Measurements from ENCODE around the gene C9orf152. TPM values are rescaled to one million over a fixed set of nuclear protein-coding genes. Genes with fewer than 3 reads are reported as not detected.

Gene C9orf152
- total and polyA plus RNA-seq, 10 donors = not detected

DNA sequence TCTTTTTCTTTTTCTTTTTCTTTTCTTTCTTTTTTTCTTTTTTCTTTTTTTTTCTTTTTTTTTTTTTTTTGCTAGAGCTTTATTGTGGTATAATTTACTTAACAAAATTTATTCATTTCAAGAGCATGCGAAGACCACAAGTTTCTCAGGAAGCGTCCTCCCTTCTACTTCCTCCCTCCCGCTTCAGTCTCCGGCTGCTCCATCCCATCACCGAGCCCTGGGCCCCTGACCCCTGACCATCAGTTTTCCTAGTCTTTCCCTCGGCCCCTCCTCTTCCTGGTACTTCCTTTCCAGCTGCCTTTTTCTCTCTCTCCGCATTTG is 34.7 kb downstream of the C9orf152 start:
- H3K36me3 ChIP-seq = peaks cover 0 to 43% (median 16%) of the 10 kb centered on the region in 6 donors
- TF ChIP-seq, protein P1, sequence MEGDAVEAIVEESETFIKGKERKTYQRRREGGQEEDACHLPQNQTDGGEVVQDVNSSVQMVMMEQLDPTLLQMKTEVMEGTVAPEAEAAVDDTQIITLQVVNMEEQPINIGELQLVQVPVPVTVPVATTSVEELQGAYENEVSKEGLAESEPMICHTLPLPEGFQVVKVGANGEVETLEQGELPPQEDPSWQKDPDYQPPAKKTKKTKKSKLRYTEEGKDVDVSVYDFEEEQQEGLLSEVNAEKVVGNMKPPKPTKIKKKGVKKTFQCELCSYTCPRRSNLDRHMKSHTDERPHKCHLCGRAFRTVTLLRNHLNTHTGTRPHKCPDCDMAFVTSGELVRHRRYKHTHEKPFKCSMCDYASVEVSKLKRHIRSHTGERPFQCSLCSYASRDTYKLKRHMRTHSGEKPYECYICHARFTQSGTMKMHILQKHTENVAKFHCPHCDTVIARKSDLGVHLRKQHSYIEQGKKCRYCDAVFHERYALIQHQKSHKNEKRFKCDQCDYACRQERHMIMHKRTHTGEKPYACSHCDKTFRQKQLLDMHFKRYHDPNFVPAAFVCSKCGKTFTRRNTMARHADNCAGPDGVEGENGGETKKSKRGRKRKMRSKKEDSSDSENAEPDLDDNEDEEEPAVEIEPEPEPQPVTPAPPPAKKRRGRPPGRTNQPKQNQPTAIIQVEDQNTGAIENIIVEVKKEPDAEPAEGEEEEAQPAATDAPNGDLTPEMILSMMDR (IDR thresholded peaks at IDR 0.05 in 8 of 11, conservative IDR thresholded peaks at IDR 0.05 in 3 of 11) = no peak
- TF ChIP-seq POLR2AphosphoS5 (IDR thresholded peaks at IDR 0.05) = no peak
- TF ChIP-seq POLR2A (IDR thresholded peaks at IDR 0.05) = no peak
- H3K4me3 ChIP-seq = no peak overlapping the region
- no peaks in the 10 kb centered on the region for H3K27me3 ChIP-seq (replicated peaks in 1 of 7)
- no peak for DNase-seq
- intact Hi-C loops (cut with DNase I; ENCODE audit: low total_unique reads) = no loop called here
- WGBS, 5 donors = 13 to 30% (median 24%) methylated on average over 7 of the region's 7 CpGs
- peaks cover 0 to 21% (median 5%) of the 10 kb centered on the region in 6 donors for H3K4me1 ChIP-seq
- H3K27ac ChIP-seq = no peak overlapping the region
- no peaks in the 10 kb centered on the region for H3K9me3 ChIP-seq

GRCh38 chr9:110170357-110171257 is 37.4 kb downstream of the C9orf152 start:
- H3K27me3 ChIP-seq (replicated peaks in 1 of 7) = no peaks in the 10 kb centered on the region
- peaks cover 0 to 22% (median 5%) of the 10 kb centered on the region in 6 donors for H3K4me1 ChIP-seq
- no peak overlapping the region for H3K4me3 ChIP-seq
- no peak overlapping the region for H3K27ac ChIP-seq
- peaks cover 0 to 60% (median 18%) of the 10 kb centered on the region in 6 donors for H3K36me3 ChIP-seq
- no peak for DNase-seq
- H3K9me3 ChIP-seq = no peaks in the 10 kb centered on the region
- WGBS, 5 donors = 89 to 96% (median 90%) methylated on average over 9 of the region's 9 CpGs
- intact Hi-C loops (cut with DNase I; ENCODE audit: low total_unique reads) = no loop called here
- TF ChIP-seq, protein P1 (IDR thresholded peaks at IDR 0.05 in 8 of 11, conservative IDR thresholded peaks at IDR 0.05 in 3 of 11) = no peak
- no peak for TF ChIP-seq POLR2AphosphoS5 (IDR thresholded peaks at IDR 0.05)
- TF ChIP-seq POLR2A (IDR thresholded peaks at IDR 0.05) = no peak

DNA sequence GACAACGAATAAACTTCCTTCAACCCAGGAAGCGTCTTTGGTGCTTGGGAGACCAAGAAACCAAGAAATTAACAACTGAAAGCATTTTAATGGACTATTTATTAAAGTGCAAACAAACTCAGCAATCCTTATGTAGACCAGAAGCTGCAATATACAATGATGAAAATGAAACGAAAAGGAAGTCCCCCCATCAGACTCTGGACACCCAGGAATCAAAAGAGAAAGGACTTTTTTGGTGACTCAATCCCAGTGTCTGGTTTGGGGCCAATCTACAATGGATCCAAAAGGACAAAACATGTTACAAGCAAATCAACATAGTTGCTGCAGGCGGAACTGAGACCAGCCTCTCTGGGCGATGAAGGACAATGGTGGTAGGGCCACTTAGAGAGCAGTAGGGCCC is 39.5 kb downstream of the C9orf152 start:
- H3K27me3 ChIP-seq (replicated peaks in 1 of 7) = no peaks in the 10 kb centered on the region
- peaks cover 0 to 17% (median 4%) of the 10 kb centered on the region in 6 donors for H3K4me1 ChIP-seq
- intact Hi-C loops (cut with DNase I; ENCODE audit: low total_unique reads) = no loop called here
- no peaks in the 10 kb centered on the region for H3K9me3 ChIP-seq
- no peak overlapping the region for H3K4me3 ChIP-seq
- H3K27ac ChIP-seq = peak overlapping the region in 1 of 8 donors; percentile 33
- 75 to 87% (median 82%) methylated on average over 5 of the region's 5 CpGs for WGBS, 5 donors
- H3K36me3 ChIP-seq = peaks cover 0 to 60% (median 18%) of the 10 kb centered on the region in 6 donors
- TF ChIP-seq POLR2A (IDR thresholded peaks at IDR 0.05) (no peak), POLR2AphosphoS5 (IDR thresholded peaks at IDR 0.05) (no peak)
- TF ChIP-seq, protein P1 (IDR thresholded peaks at IDR 0.05 in 8 of 11, conservative IDR thresholded peaks at IDR 0.05 in 3 of 11) = no peak
- no peak for DNase-seq

DNA sequence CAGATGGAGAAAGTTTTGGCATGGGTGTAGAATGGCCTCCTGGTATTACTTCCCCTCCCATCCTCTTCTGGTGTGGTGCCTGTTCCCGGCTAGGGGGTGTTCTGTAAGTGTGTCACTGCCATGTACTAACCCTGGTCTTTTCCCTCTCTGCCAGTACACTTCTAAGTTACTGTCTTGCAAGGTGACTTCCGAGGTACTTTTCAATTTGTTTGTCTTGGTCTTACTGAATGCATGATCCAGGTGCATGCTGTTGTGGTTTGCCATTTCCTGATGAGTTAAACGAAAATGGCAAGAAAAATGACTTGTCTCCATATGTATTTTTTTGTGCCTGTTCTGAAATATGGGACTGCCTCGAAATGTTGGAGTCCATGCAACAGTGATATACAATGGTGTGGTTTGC is 46.0 kb downstream of the C9orf152 start:
- no peak for DNase-seq
- WGBS, 5 donors = 35 to 55% (median 50%) methylated on average over 4 of the region's 4 CpGs
- intact Hi-C loops (cut with DNase I; ENCODE audit: low total_unique reads) = no loop called here
- TF ChIP-seq POLR2A (IDR thresholded peaks at IDR 0.05) (no peak), POLR2AphosphoS5 (IDR thresholded peaks at IDR 0.05) (no peak)
- TF ChIP-seq, protein P1 (IDR thresholded peaks at IDR 0.05 in 8 of 11, conservative IDR thresholded peaks at IDR 0.05 in 3 of 11) = no peak
- peak overlapping the region in 2 of 8 donors; percentile 20 to 47 for H3K27ac ChIP-seq
- no peak overlapping the region for H3K4me3 ChIP-seq
- peaks cover 5 to 62% (median 42%) of the 10 kb centered on the region in 6 donors for H3K4me1 ChIP-seq
- no peaks in the 10 kb centered on the region for H3K27me3 ChIP-seq (replicated peaks in 1 of 7)
- peaks cover 0 to 32% (median 5%) of the 10 kb centered on the region in 6 donors for H3K36me3 ChIP-seq
- H3K9me3 ChIP-seq = no peaks in the 10 kb centered on the region

Measured in spleen (tissue), 11 donors.